ENCODE data around the gene EARS2. TPM values are rescaled to one million over a fixed set of nuclear protein-coding genes. Genes with fewer than 3 reads are reported as not detected.
"Not testable (repeated sequence)": the region's sequence is repeated elsewhere in the genome, so short reads cannot be mapped to it uniquely, and the experiment has no call there.

The EARS2 gene
- total RNA-seq, 1 experiment from 2014 or later = 12.7 TPM

GRCh38 chr16:23527961-23528643 is 29.0 kb downstream of the EARS2 start:
- DNase-seq (ENCODE audit: low read depth) = no peak

GRCh38 chr16:23524886-23525285 is 32.3 kb downstream of the EARS2 start:
- no peak for DNase-seq (ENCODE audit: low read depth)

- DNase-seq (ENCODE audit: low read depth) = no peak
Observed at GRCh38 chr16:23523876-23524385, 33.2 kb downstream of the EARS2 start.

- no peak for DNase-seq (ENCODE audit: low read depth)
Observed at GRCh38 chr16:23523321-23523720, 33.8 kb downstream of the EARS2 start.

- no peak for DNase-seq (ENCODE audit: low read depth)
Observed at GRCh38 chr16:23521965-23522364, 35.2 kb downstream of the EARS2 start.

GRCh38 chr16:23521037-23521743 is 36.0 kb downstream of the EARS2 start:
- DNase-seq (ENCODE audit: low read depth) = no peak

GRCh38 chr16:23520500-23520899 is 36.6 kb downstream of the EARS2 start:
- DNase-seq (ENCODE audit: low read depth) = no peak

- DNase-seq (ENCODE audit: low read depth) = no peak
Observed at GRCh38 chr16:23519282-23519681, 37.9 kb downstream of the EARS2 start.

- no peak for DNase-seq (ENCODE audit: low read depth)
Observed at GRCh38 chr16:23518435-23518891, 38.7 kb downstream of the EARS2 start.

GRCh38 chr16:23516366-23517137 is 40.6 kb downstream of the EARS2 start:
- DNase-seq (ENCODE audit: low read depth) = no peak

GRCh38 chr16:23515881-23516280 is 41.3 kb downstream of the EARS2 start:
- no peak for DNase-seq (ENCODE audit: low read depth)

GRCh38 chr16:23514381-23515152 is 42.6 kb downstream of the EARS2 start:
- no peak for DNase-seq (ENCODE audit: low read depth)

- DNase-seq (ENCODE audit: low read depth) = no peak
Observed at GRCh38 chr16:23512168-23512695, 44.9 kb downstream of the EARS2 start.

GRCh38 chr16:23511731-23512130 is 45.4 kb downstream of the EARS2 start:
- no peak for DNase-seq (ENCODE audit: low read depth)

- DNase-seq (ENCODE audit: low read depth) = not testable (repeated sequence)
Observed at GRCh38 chr16:23510915-23511270, 46.3 kb downstream of the EARS2 start.

- peak; percentile 73 for DNase-seq (ENCODE audit: low read depth)
Observed at GRCh38 chr16:23510164-23510914, 46.8 kb downstream of the EARS2 start, which contains the start of gene GGA2. Gene GGA2 (minus strand): TSS chr16:23510494. CDS start chr16:23510411, 83 bp downstream.

GRCh38 chr16:23509782-23510163 is 47.4 kb downstream of the EARS2 start:
- peak; percentile 39 for DNase-seq (ENCODE audit: low read depth)

GRCh38 chr16:23509441-23509754 is 47.8 kb downstream of the EARS2 start:
- no peak for DNase-seq (ENCODE audit: low read depth)

- no peak for DNase-seq (ENCODE audit: low read depth)
Observed at GRCh38 chr16:23508589-23509440, 48.3 kb downstream of the EARS2 start.

- DNase-seq (ENCODE audit: low read depth) = no peak
Observed at GRCh38 chr16:23506606-23506994, 50.5 kb downstream of the EARS2 start.

Measured in RPMI7951 (cell line).